ENCODE results near the gene PAFAH2. TPM values are rescaled to one million over a fixed set of nuclear protein-coding genes. Genes with fewer than 3 reads are reported as not detected.

The PAFAH2 gene
- polyA plus RNA-seq, 4 donors, result 17.2 to 32.7 (median 26.1) TPM

DNA sequence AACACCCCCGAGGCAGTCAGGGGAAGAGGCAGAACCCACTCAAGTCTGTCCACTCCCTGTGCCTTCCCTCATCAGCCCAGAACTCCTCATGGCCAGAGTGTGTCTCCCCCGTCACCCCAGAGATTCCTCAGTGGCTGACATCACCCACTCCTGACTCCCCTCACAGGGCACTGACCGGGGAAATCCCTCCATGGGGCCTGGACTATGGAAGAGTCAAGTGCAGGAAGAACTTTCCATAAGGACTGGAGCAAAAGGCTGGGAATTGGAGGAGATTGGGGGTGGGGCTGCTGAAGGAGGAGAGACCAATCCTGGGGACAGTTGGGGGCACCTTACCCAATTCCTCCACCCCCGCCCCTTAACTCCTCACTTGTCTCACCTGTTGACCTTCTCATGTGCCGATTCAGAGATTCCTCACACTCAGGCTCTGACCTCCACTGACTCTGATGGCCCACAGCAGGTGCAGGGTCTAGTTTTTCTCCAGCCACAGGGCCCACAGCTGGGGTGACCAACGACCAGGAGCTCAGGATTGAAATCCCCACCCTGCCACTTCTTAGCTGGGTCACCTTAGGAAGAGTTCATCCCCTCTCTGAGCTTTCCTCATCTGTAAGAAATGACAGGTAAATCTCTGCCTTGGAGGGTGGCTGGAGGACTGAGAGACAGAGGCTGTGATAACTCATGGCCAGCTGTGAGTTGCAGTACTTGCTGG is 23.2 kb upstream of the PAFAH2 start:
- 64 to 73% (median 72%) methylated on average over 6 of the region's 6 CpGs for WGBS, 3 donors
- H3K4me3 ChIP-seq (ENCODE audit: low read depth in 1 of 3, low read length in 3 of 3), result no peak overlapping the region
- no peak overlapping the region for H3K27ac ChIP-seq (ENCODE audit: low read depth in 1 of 3, low read length in 2 of 3)

DNA sequence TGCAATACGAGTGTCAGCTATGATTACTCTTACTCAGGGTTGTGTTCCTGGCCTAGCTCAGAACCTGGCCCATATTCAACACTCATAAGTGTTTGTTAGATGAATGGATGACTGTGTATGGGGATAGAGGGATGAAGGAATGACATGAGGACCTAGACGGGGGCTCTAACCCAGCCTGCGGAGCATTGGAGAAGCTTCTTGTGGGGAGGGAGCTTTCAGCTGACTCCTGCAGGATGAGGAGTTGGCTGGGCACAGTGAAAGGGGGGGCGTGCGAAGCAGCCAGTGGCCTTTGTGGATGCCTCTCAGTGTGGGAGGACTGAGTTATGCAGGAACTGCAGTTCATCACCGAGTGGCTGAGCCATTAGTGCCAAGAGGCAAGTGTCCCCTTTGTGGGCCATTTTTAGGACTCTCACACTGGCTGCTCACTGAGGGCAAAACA is 22.5 kb upstream of the PAFAH2 start:
- DNase-seq (no peak), FAIRE-seq (no peak)
- Histone ChIP-seq H3K4me3 (ENCODE audit: low read depth in 1 of 3, low read length in 3 of 3) (no peak overlapping the region), H3K4me1 (ENCODE audit: control insufficient read depth in 3 of 3, insufficient read depth in 2 of 3, low read depth in 1 of 3, low read length in 2 of 3) (peaks cover 0 to 10% (median 0%) of the 10 kb centered on the region in 3 donors), H3K27ac (ENCODE audit: low read depth in 1 of 3, low read length in 2 of 3) (no peak overlapping the region), H3K36me3 (ENCODE audit: control insufficient read depth in 3 of 3, insufficient read depth in 2 of 3, low read depth in 1 of 3, low read length in 3 of 3) (no peaks in the 10 kb centered on the region), H3K27me3 (ENCODE audit: control insufficient read depth in 3 of 3, insufficient read depth in 3 of 3, low read length in 3 of 3) (peaks cover 0 to 5% (median 0%) of the 10 kb centered on the region in 3 donors), H3K9me3 (ENCODE audit: control insufficient read depth in 2 of 2, insufficient read depth in 1 of 2, low read depth in 1 of 2, low read length in 1 of 2) (no peaks in the 10 kb centered on the region)
- 60 to 83% (median 78%) methylated on average over 6 of the region's 6 CpGs for WGBS, 3 donors

More for the DNA sequence above, 23.2 kb upstream of the PAFAH2 start:
- Histone ChIP-seq H3K27me3 (ENCODE audit: control insufficient read depth in 3 of 3, insufficient read depth in 3 of 3, low read length in 3 of 3) (peaks cover 0 to 5% (median 0%) of the 10 kb centered on the region in 3 donors), H3K9me3 (ENCODE audit: control insufficient read depth in 2 of 2, insufficient read depth in 1 of 2, low read depth in 1 of 2, low read length in 1 of 2) (no peaks in the 10 kb centered on the region), H3K36me3 (ENCODE audit: control insufficient read depth in 3 of 3, insufficient read depth in 2 of 3, low read depth in 1 of 3, low read length in 3 of 3) (no peaks in the 10 kb centered on the region), H3K4me1 (ENCODE audit: control insufficient read depth in 3 of 3, insufficient read depth in 2 of 3, low read depth in 1 of 3, low read length in 2 of 3) (peaks cover 0 to 10% (median 0%) of the 10 kb centered on the region in 3 donors)
- FAIRE-seq, result no peak
- no peak for DNase-seq

DNA sequence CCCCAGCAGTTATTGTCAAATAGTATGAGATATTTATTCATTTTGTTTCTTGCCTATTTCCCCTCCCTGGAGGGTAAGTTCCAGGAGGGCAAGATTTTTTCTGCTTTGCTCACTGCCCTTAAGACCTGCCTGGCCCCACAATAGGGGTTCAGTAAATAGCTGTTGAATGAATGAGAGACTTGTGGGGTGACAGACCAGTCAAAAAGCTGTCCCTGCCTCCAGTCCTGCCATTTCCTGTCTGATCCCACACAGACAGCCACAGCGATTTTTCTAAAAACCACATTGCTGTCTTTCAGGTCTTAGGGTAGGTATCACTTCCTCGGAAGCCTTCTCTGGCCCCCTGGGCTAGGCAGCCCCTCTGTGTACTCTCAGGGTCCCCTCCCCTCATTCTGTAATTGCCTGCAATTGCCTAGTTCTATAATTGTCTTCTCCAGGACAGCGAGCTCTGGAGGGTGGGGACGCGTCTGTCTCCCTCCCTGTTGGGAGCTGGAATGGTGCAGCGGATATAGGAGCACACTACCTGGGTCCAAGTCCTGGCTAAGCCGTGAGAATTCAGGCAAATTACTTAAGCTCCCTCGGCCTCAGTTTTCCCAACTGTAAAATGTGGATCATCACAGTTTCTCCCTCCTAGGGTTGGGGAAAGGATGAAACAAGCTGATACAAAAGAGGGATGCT is 21.9 kb upstream of the PAFAH2 start:
- WGBS, 3 donors, result 62 to 71% (median 70%) methylated on average over 8 of the region's 8 CpGs
- no peak overlapping the region for H3K4me3 ChIP-seq (ENCODE audit: low read depth in 1 of 3, low read length in 3 of 3)
- H3K27me3 ChIP-seq (ENCODE audit: control insufficient read depth in 3 of 3, insufficient read depth in 3 of 3, low read length in 3 of 3), result peaks cover 0 to 5% (median 0%) of the 10 kb centered on the region in 3 donors
- no peaks in the 10 kb centered on the region for H3K9me3 ChIP-seq (ENCODE audit: control insufficient read depth in 2 of 2, insufficient read depth in 1 of 2, low read depth in 1 of 2, low read length in 1 of 2)
- FAIRE-seq (no peak), DNase-seq (no peak)
- peaks cover 0 to 7% (median 0%) of the 10 kb centered on the region in 3 donors for H3K4me1 ChIP-seq (ENCODE audit: control insufficient read depth in 3 of 3, insufficient read depth in 2 of 3, low read depth in 1 of 3, low read length in 2 of 3)
- no peak overlapping the region for H3K27ac ChIP-seq (ENCODE audit: low read depth in 1 of 3, low read length in 2 of 3)
- no peaks in the 10 kb centered on the region for H3K36me3 ChIP-seq (ENCODE audit: control insufficient read depth in 3 of 3, insufficient read depth in 2 of 3, low read depth in 1 of 3, low read length in 3 of 3)

DNA sequence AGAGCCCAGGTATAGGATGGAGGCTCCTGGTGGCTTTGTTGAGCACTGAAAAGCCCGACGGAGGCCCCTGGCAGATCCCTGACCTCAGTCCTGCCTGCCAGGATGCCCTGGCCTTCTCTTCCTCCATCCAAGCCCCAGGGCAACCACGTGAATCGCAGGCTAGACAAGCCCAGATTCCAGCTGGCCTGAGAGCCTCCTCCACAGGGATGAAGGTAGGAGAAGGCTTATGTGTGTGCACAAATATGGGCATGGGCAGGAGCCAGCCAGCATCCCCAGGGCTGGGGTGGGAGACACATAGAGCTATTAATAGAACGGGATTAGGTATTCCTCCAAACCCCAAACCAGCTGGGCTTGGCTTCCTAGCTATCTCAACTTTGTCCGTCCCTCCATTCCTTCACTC is 19.7 kb upstream of the PAFAH2 start:
- H3K4me3 ChIP-seq (ENCODE audit: low read depth in 1 of 3, low read length in 3 of 3), result no peak overlapping the region
- FAIRE-seq, result no peak
- no peak overlapping the region for H3K27ac ChIP-seq (ENCODE audit: low read depth in 1 of 3, low read length in 2 of 3)
- peaks cover 0 to 4% (median 0%) of the 10 kb centered on the region in 3 donors for H3K4me1 ChIP-seq (ENCODE audit: control insufficient read depth in 3 of 3, insufficient read depth in 2 of 3, low read depth in 1 of 3, low read length in 2 of 3)
- 72 to 77% (median 72%) methylated on average over 6 of the region's 6 CpGs for WGBS, 3 donors
- H3K9me3 ChIP-seq (ENCODE audit: control insufficient read depth in 2 of 2, insufficient read depth in 1 of 2, low read depth in 1 of 2, low read length in 1 of 2), result no peaks in the 10 kb centered on the region
- no peaks in the 10 kb centered on the region for H3K36me3 ChIP-seq (ENCODE audit: control insufficient read depth in 3 of 3, insufficient read depth in 2 of 3, low read depth in 1 of 3, low read length in 3 of 3)
- no peak for DNase-seq
- H3K27me3 ChIP-seq (ENCODE audit: control insufficient read depth in 3 of 3, insufficient read depth in 3 of 3, low read length in 3 of 3), result peaks cover 0 to 5% (median 0%) of the 10 kb centered on the region in 3 donors

DNA sequence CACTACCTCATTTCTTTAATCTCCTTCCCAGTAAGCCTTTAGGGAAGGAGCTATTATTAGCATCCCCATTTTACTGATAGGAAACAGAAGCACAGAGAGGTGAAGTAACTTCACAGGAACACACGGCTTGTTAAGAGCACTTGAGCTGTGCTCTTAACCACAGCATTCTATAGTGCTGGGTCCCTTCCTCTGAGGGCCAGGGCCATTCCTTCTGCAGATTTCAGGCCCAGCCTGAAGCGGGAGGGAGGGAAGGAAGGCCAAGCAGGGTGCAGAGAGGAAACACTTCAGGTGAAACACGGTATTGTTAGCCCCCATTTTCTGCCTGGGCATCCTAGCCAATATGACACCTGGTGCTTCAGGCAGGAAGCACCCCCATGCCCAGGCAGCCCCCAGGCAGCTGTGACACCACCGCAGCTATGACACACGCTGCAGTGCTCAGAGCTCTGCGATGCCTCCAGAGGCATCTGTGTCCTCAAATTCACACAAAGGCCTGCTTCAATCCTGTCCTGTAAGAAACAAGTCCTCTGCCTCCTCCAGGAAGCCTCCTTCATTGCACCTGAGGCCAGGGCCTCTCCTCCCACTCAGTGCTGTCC is 19.2 kb upstream of the PAFAH2 start:
- Histone ChIP-seq H3K9me3 (ENCODE audit: control insufficient read depth in 2 of 2, insufficient read depth in 1 of 2, low read depth in 1 of 2, low read length in 1 of 2) (no peaks in the 10 kb centered on the region), H3K4me1 (ENCODE audit: control insufficient read depth in 3 of 3, insufficient read depth in 2 of 3, low read depth in 1 of 3, low read length in 2 of 3) (peaks cover 0 to 7% (median 0%) of the 10 kb centered on the region in 3 donors), H3K27ac (ENCODE audit: low read depth in 1 of 3, low read length in 2 of 3) (no peak overlapping the region), H3K27me3 (ENCODE audit: control insufficient read depth in 3 of 3, insufficient read depth in 3 of 3, low read length in 3 of 3) (peaks cover 0 to 5% (median 0%) of the 10 kb centered on the region in 3 donors), H3K36me3 (ENCODE audit: control insufficient read depth in 3 of 3, insufficient read depth in 2 of 3, low read depth in 1 of 3, low read length in 3 of 3) (no peaks in the 10 kb centered on the region), H3K4me3 (ENCODE audit: low read depth in 1 of 3, low read length in 3 of 3) (no peak overlapping the region)
- FAIRE-seq, result no peak
- 75 to 89% (median 76%) methylated on average over 6 of the region's 6 CpGs for whole genome bisulfite sequencing, 3 donors
- DNase-seq, result no peak

DNA sequence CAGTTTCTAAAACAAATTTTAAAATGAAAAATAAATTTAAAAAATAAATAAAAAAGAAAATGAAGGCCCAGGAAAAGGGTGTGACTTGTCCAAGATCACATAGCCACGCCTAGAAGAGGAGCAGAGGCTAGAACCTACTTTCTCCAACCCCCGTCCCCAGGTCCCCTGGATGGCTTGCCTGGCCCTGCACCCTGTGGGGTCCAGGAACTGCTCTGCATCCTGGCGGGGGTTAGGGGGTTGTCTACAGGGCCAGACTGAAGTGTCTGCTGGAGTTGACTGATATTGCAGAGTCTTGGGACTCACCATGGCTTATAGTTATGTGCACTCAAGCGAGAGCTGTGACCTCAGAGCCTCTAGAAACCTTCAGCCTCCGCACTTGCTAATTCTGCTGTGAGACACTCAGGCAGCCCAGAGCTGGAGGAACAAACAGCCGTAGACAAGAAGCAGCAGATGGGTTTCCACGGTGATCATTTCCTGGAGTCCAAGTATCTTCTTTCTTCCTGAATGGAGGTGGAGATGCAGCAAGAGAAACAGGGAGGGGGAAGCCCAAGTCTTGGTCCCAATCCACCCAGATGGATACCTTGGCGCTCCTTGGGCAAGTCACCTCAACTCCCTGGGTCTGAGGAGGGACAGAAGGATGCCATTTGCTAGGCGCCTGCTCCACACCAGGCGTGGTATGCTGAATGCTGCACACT is 18.5 kb upstream of the PAFAH2 start:
- Histone ChIP-seq H3K9me3 (ENCODE audit: control insufficient read depth in 2 of 2, insufficient read depth in 1 of 2, low read depth in 1 of 2, low read length in 1 of 2) (no peaks in the 10 kb centered on the region), H3K4me1 (ENCODE audit: control insufficient read depth in 3 of 3, insufficient read depth in 2 of 3, low read depth in 1 of 3, low read length in 2 of 3) (peaks cover 0 to 7% (median 0%) of the 10 kb centered on the region in 3 donors), H3K4me3 (ENCODE audit: low read depth in 1 of 3, low read length in 3 of 3) (no peak overlapping the region), H3K27ac (ENCODE audit: low read depth in 1 of 3, low read length in 2 of 3) (no peak overlapping the region), H3K36me3 (ENCODE audit: control insufficient read depth in 3 of 3, insufficient read depth in 2 of 3, low read depth in 1 of 3, low read length in 3 of 3) (no peaks in the 10 kb centered on the region), H3K27me3 (ENCODE audit: control insufficient read depth in 3 of 3, insufficient read depth in 3 of 3, low read length in 3 of 3) (peaks cover 0 to 1% (median 0%) of the 10 kb centered on the region in 3 donors)
- FAIRE-seq (no peak), DNase-seq (no peak)
- WGBS, 3 donors, result 82 to 85% (median 85%) methylated on average over 10 of the region's 10 CpGs

DNA sequence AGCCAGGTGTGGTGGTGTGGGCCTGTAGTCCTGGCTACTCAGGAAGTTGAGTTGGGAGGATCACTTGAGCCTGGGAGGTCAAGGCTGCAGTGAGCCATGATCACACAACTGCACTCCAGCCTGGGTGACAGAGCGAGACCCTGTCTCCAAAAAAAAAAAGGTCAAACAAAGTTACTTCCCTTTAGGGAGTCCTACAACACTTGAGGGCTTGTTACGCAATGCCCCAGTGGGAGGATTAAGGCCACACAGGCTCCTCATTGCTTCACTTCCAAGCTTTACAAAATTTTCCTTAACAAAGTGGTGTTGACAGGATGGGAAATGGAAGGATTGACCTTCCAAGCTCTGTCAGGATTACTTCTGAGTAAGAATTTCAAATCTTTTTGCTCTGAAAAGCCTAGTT is 17.5 kb upstream of the PAFAH2 start:
- DNase-seq (no peak), FAIRE-seq (no peak)
- WGBS, 3 donors, result 77 to 88% (median 86%) methylated on average over 2 of the region's 2 CpGs

DNA sequence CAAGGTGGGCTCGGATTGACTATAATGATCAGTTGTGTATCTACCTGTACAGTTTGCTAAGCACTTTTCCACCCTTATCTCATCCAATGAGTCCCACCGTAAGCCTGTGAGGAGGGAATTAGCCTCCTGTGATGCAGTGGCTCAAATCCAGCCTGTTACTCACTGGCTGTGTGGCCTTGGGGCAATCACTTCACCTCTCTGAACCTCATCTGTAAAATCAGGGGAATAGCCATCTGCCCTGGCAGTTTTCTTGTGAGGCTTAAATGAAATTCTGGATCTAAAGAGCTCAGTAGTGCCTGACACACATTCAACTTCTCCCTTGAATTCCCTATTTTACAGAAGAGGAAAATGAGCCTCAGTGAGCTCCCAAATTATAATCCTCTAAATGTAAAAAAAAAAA is 16.3 kb upstream of the PAFAH2 start:
- H3K27me3 ChIP-seq (ENCODE audit: control insufficient read depth in 3 of 3, insufficient read depth in 3 of 3, low read length in 3 of 3), result no peaks in the 10 kb centered on the region

More for the DNA sequence above, 17.5 kb upstream of the PAFAH2 start:
- peaks cover 0 to 7% (median 0%) of the 10 kb centered on the region in 3 donors for H3K4me1 ChIP-seq (ENCODE audit: control insufficient read depth in 3 of 3, insufficient read depth in 2 of 3, low read depth in 1 of 3, low read length in 2 of 3)
- H3K36me3 ChIP-seq (ENCODE audit: control insufficient read depth in 3 of 3, insufficient read depth in 2 of 3, low read depth in 1 of 3, low read length in 3 of 3), result no peaks in the 10 kb centered on the region
- no peak overlapping the region for H3K27ac ChIP-seq (ENCODE audit: low read depth in 1 of 3, low read length in 2 of 3)
- H3K4me3 ChIP-seq (ENCODE audit: low read depth in 1 of 3, low read length in 3 of 3), result no peak overlapping the region
- H3K9me3 ChIP-seq (ENCODE audit: control insufficient read depth in 2 of 2, insufficient read depth in 1 of 2, low read depth in 1 of 2, low read length in 1 of 2), result no peaks in the 10 kb centered on the region
- H3K27me3 ChIP-seq (ENCODE audit: control insufficient read depth in 3 of 3, insufficient read depth in 3 of 3, low read length in 3 of 3), result no peaks in the 10 kb centered on the region

More for the DNA sequence above, 16.3 kb upstream of the PAFAH2 start:
- 90 to 95% (median 94%) methylated on average over 2 of the region's 2 CpGs for WGBS, 3 donors
- no peaks in the 10 kb centered on the region for H3K36me3 ChIP-seq (ENCODE audit: control insufficient read depth in 3 of 3, insufficient read depth in 2 of 3, low read depth in 1 of 3, low read length in 3 of 3)
- H3K4me1 ChIP-seq (ENCODE audit: control insufficient read depth in 3 of 3, insufficient read depth in 2 of 3, low read depth in 1 of 3, low read length in 2 of 3), result peaks cover 0 to 4% (median 0%) of the 10 kb centered on the region in 3 donors
- H3K9me3 ChIP-seq (ENCODE audit: control insufficient read depth in 2 of 2, insufficient read depth in 1 of 2, low read depth in 1 of 2, low read length in 1 of 2), result no peaks in the 10 kb centered on the region
- H3K4me3 ChIP-seq (ENCODE audit: low read depth in 1 of 3, low read length in 3 of 3), result no peak overlapping the region
- H3K27ac ChIP-seq (ENCODE audit: low read depth in 1 of 3, low read length in 2 of 3), result no peak overlapping the region
- FAIRE-seq (no peak), DNase-seq (no peak)
